IMR-90 (cell line): Measurements from ENCODE around the gene HAAO. TPM values are rescaled to one million over a fixed set of nuclear protein-coding genes. Genes with fewer than 3 reads are reported as not detected.

ENCODE experiments used
- ATAC-seq: fragments of 200-7000 bp; cut with Tn5 transposase; 2 replicates; pipeline ENCODE4 v1.9.1; 2020; ENCODE audit warnings: low read depth, mild to moderate bottlenecking, moderate library complexity
- BruUV-seq: library from RNA; stranded (reverse); fragments of 400-500 nt; replicated peaks from 2 replicates; lab custom pipeline; 2021; lab: Mats Ljungman, UMichigan
- CTCF ChIA-PET: fragments of 300-600 bp; formaldehyde crosslinking; extraction: SDS; loops from one replicate; lab custom pipeline; 2021; ENCODE audit warnings: antibody characterized with exemption; lab: Yijun Ruan, JAX
- POLR2A ChIA-PET: fragments of 300-600 bp; sonication (Branson Sonifier 250); formaldehyde crosslinking; loops from one replicate; lab custom pipeline; 2022; ENCODE audit warnings: antibody characterized with exemption; ENCODE audit not compliant: unreplicated experiment; lab: Charles Lee
- DNase-seq: peaks from one replicate; pipeline ENCODE4 v3.0.0; 2013
- H2AFZ ChIP-seq: replicated peaks from 2 replicates; pipeline ENCODE3; 2013; ENCODE audit warnings: low read length, mild to moderate bottlenecking; ENCODE audit not compliant: poor library complexity
- H2AK5ac ChIP-seq: 2 replicates; pipeline ENCODE4 v1.6.1; 2013; ENCODE audit warnings: low read depth, low read length, inconsistent platforms
- H2AK9ac ChIP-seq: replicated peaks from 2 replicates; pipeline ENCODE3; 2013; ENCODE audit warnings: mild to moderate bottlenecking, low read depth, low read length, moderate library complexity; ENCODE audit not compliant: poor library complexity
- H2BK120ac ChIP-seq: 2 replicates; pipeline ENCODE4 v1.6.1; 2013; ENCODE audit warnings: low read depth, low read length, inconsistent platforms
- H2BK15ac ChIP-seq: 3 replicates; pipeline ENCODE4 v1.6.1; 2013; ENCODE audit warnings: low read depth, low read length, inconsistent platforms
- H2BK20ac ChIP-seq: 2 replicates; pipeline ENCODE4 v1.6.1; 2013; ENCODE audit warnings: low read depth, mild to moderate bottlenecking, inconsistent platforms, low read length, moderate library complexity
- H2BK5ac ChIP-seq: 2 replicates; pipeline ENCODE4 v1.6.1; 2013; ENCODE audit warnings: mild to moderate bottlenecking, low read depth, low read length, inconsistent platforms; ENCODE audit not compliant: poor library complexity, severe bottlenecking
- H3K14ac ChIP-seq: replicated peaks from 2 replicates; pipeline ENCODE4 v1.6.1; 2013; ENCODE audit warnings: low read depth, low read length, inconsistent platforms
- H3K18ac ChIP-seq: 2 replicates; pipeline ENCODE4 v1.6.1; 2013; ENCODE audit warnings: low read depth, low read length, control low read depth
- H3K23ac ChIP-seq: 2 replicates; pipeline ENCODE4 v1.6.1; 2013; ENCODE audit warnings: low read depth, low read length, inconsistent platforms
- H3K27ac ChIP-seq: 2 replicates; pipeline ENCODE4 v1.5.1; 2013; ENCODE audit warnings: mild to moderate bottlenecking, control low read depth, low read length; ENCODE audit not compliant: insufficient read depth
- H3K27me3 ChIP-seq: 2 replicates; pipeline ENCODE4 v1.6.1; 2013; ENCODE audit warnings: low read length; ENCODE audit not compliant: control insufficient read depth, insufficient read depth
- H3K36me3 ChIP-seq: 2 replicates; pipeline ENCODE4 v1.6.1; 2013; ENCODE audit warnings: low read length, mixed read lengths; ENCODE audit not compliant: control insufficient read depth, insufficient read depth
- H3K4ac ChIP-seq: 2 replicates; pipeline ENCODE4 v1.6.1; 2013; ENCODE audit warnings: low read depth, low read length, inconsistent platforms
- H3K4me1 ChIP-seq: 2 replicates; pipeline ENCODE4 v1.6.1; 2013; ENCODE audit warnings: low read length, mixed read lengths; ENCODE audit not compliant: control insufficient read depth, insufficient read depth
- H3K4me2 ChIP-seq: 2 replicates; pipeline ENCODE4 v1.6.1; 2013; ENCODE audit warnings: low read depth, mild to moderate bottlenecking, control low read depth, low read length, moderate library complexity
- H3K4me3 ChIP-seq: 2 replicates; pipeline ENCODE4 v1.5.1; 2013; ENCODE audit warnings: low read depth, mild to moderate bottlenecking, control low read depth, low read length, moderate library complexity; ENCODE audit not compliant: insufficient read depth
- H3K56ac ChIP-seq: 2 replicates; pipeline ENCODE4 v1.6.1; 2013; ENCODE audit warnings: low read length, inconsistent platforms; ENCODE audit not compliant: insufficient read depth; ENCODE audit errors: extremely low read depth
- H3K79me1 ChIP-seq, 2 experiments: 2 replicates each; pipeline ENCODE4 v1.6.1; 2013; ENCODE audit warnings: low read length in 2 of 2, inconsistent platforms in 1 of 2, low read depth in 1 of 2
- H3K9ac ChIP-seq: 2 replicates; pipeline ENCODE4 v1.6.1; 2013; ENCODE audit warnings: low read depth, low read length, control low read depth
- H3K9me1 ChIP-seq: 2 replicates; pipeline ENCODE4 v1.6.1; 2013; ENCODE audit warnings: low read length, inconsistent platforms; ENCODE audit not compliant: insufficient read depth
- H3K9me3 ChIP-seq: 2 replicates; pipeline ENCODE4 v1.6.1; 2013; ENCODE audit warnings: low read length; ENCODE audit not compliant: control insufficient read depth, insufficient read depth
- H4K20me1 ChIP-seq: 2 replicates; pipeline ENCODE4 v1.6.1; 2013; ENCODE audit warnings: low read length, inconsistent platforms; ENCODE audit not compliant: insufficient read depth
- H4K5ac ChIP-seq: 2 replicates; pipeline ENCODE4 v1.6.1; 2013; ENCODE audit warnings: mild to moderate bottlenecking, low read depth, low read length, control low read depth
- H4K8ac ChIP-seq, 2 experiments: 2 replicates each; pipeline ENCODE4 v1.6.1; 2013; ENCODE audit warnings: low read depth in 2 of 2, low read length in 2 of 2, control low read depth in 1 of 2, inconsistent platforms in 1 of 2
- H4K91ac ChIP-seq: 2 replicates; pipeline ENCODE4 v1.6.1; 2013; ENCODE audit warnings: low read depth, low read length, inconsistent platforms; ENCODE audit not compliant: insufficient read depth
- CEBPB ChIP-seq: IDR thresholded peaks from 2 replicates; pipeline ENCODE4 v1.6.1; 2012; ENCODE audit warnings: low read depth, low read length, improper control_type of control experiment
- CTCF ChIP-seq: conservative IDR thresholded peaks from 2 replicates; pipeline ENCODE4 v1.5.1; 2012; ENCODE audit warnings: mild to moderate bottlenecking, low read depth, low read length, improper control_type of control experiment
- SMC3 ChIP-seq: fragments of 150-350 bp; IDR thresholded peaks from 2 replicates; pipeline ENCODE4 v1.6.1; 2016; ENCODE audit warnings: low read depth, mild to moderate bottlenecking, antibody characterized with exemption, low read length, moderate library complexity
- WGBS, 2 experiments: methylation state at CpG; one replicate each; pipeline versions ENCODE4 v1.1.5 to v1.1.7; 2013; ENCODE audit warnings: missing lambda C conversion rate in 2 of 2; ENCODE audit not compliant: insufficient read length in 1 of 2; ENCODE audit errors: extremely low coverage in 2 of 2; 5-methylcytosine and 5-hydroxymethylcytosine counted together
- dilution Hi-C: fragments of 300-500 bp; cut with HindIII; formaldehyde crosslinking; loops from one replicate; pipeline ENCODE4 v1.14.3; 2018; ENCODE audit warnings: low sequenced_read_pairs; ENCODE audit not compliant: unreplicated experiment
- in situ Hi-C: fragments of 300-500 bp; cut with MboI; formaldehyde crosslinking; loops from 3 replicates; pipeline ENCODE4 v1.14.3; 2019; ENCODE audit warnings: low sequenced_read_pairs, inconsistent platforms, mixed read lengths
- intact Hi-C: fragments of 100-400 bp; cut with micrococcal nuclease; formaldehyde crosslinking; loops from 2 replicates; pipeline ENCODE4 v1.10.0; 2022
- polyA plus RNA-seq, 3 experiments: library from polyadenylated mRNA; depleted of rRNA; stranded (reverse); fragments of >200 nt; gene quantifications; 2 replicates each; pipeline ENCODE4 v1.2.3, GENCODE V29; 2012; ENCODE audit warnings: low replicate concordance in 1 of 3
- total RNA-seq: library from RNA; depleted of rRNA; stranded (reverse); fragments of >200 nt; gene quantifications from 2 replicates; pipeline ENCODE4 v1.2.3, GENCODE V29; 2012

HAAO gene
- total and polyA plus RNA-seq, 2 of the 4 experiments (the other 2 are of a cell fraction) = 0.05 to 0.18 TPM

DNA sequence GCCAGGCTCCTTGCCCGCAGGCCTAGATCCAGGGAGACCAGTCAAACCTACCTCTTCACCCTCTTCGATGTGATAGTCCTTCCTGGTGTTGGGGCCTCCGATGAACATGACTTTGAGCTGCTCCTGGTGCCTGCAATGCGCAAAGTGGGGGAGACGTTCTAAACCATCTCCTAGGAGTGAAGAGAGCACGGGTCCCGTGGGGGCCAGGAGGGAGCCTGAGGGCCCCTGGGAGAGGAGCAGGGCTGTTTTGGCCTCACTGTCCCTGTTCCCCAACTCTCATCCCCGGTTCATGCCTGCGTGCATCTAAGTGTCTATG is 3.9 kb downstream of the HAAO start:
- H2AFZ ChIP-seq = no peak overlapping the region
- TF ChIP-seq CTCF (no peak), CEBPB (no peak), SMC3 (no peak)
- H4K91ac ChIP-seq = no peak overlapping the region
- no peak overlapping the region for H2AK9ac ChIP-seq
- ChIA-PET POLR2A (no interaction called here), CTCF (no interaction called here)
- no TSS peak for BruUV-seq
- no peak overlapping the region for H2AK5ac ChIP-seq
- DNase-seq = no peak
- ATAC-seq = no peak
- H3K4me2 ChIP-seq = no peak overlapping the region
- no peak overlapping the region for H4K8ac ChIP-seq
- H2BK20ac ChIP-seq = no peak overlapping the region
- peaks cover 38% of the 10 kb centered on the region for H3K27me3 ChIP-seq
- H3K27ac ChIP-seq = no peak overlapping the region
- H3K79me1 ChIP-seq = no peaks in the 10 kb centered on the region
- H3K9ac ChIP-seq = no peak overlapping the region
- H3K56ac ChIP-seq = no peak overlapping the region
- dilution Hi-C loops (no loop called here), intact Hi-C loops (no loop called here), in situ Hi-C loops (no loop called here)
- no peak overlapping the region for H2BK5ac ChIP-seq
- no peak overlapping the region for H3K14ac ChIP-seq
- H3K23ac ChIP-seq = no peak overlapping the region
- no CpG with 5 or more reads among the region's 9 CpGs for WGBS, 2 experiments
- no peak overlapping the region for H3K4ac ChIP-seq
- no peaks in the 10 kb centered on the region for H4K20me1 ChIP-seq
- H4K5ac ChIP-seq = no peak overlapping the region
- no peaks in the 10 kb centered on the region for H3K9me3 ChIP-seq
- H3K4me1 ChIP-seq = no peaks in the 10 kb centered on the region; the same call in 1 of the 2 replicates
- H3K36me3 ChIP-seq = no peaks in the 10 kb centered on the region
- no peak overlapping the region for H3K4me3 ChIP-seq
- H2BK15ac ChIP-seq = no peak overlapping the region
- H3K18ac ChIP-seq = no peak overlapping the region
- H3K9me1 ChIP-seq = no peaks in the 10 kb centered on the region
- no peak overlapping the region for H2BK120ac ChIP-seq
